Occipital lobe (tissue), 3 donors: ENCODE results near the gene CTNNA2. TPM values are rescaled to one million over a fixed set of nuclear protein-coding genes. Genes with fewer than 3 reads are reported as not detected.

Experiments used
- DNase-seq: peaks from one replicate; lab custom pipeline; 2025; lab: John Stamatoyannopoulos, UW
- small RNA-seq: library from RNA; depleted of rRNA; stranded (forward); fragments of <200 nt; gene quantifications from one replicate; pipeline ENCODE3, GENCODE V24; 2014
- total RNA-seq: library from RNA; depleted of rRNA; stranded (reverse); fragments of >200 nt; gene quantifications from one replicate; pipeline ENCODE4 v1.2.3, GENCODE V29; 2014

Gene CTNNA2
- total RNA-seq, 1 donor from 2014 or later: 261 TPM

- no peak for DNase-seq
Measured at GRCh38 chr2:80643598-80643997, 1130.7 kb downstream of the CTNNA2 start.

- DNase-seq: no peak
Measured at GRCh38 chr2:80651435-80651834, 1138.6 kb downstream of the CTNNA2 start.

GRCh38 chr2:80655265-80655664 is 1142.4 kb downstream of the CTNNA2 start:
- no peak for DNase-seq

- no peak for DNase-seq
Measured at GRCh38 chr2:80670763-80671162, 1157.9 kb downstream of the CTNNA2 start.

GRCh38 chr2:80687524-80687923 is 1174.7 kb downstream of the CTNNA2 start:
- DNase-seq: no peak

- no peak for DNase-seq
Measured at GRCh38 chr2:80689106-80689505, 1176.3 kb downstream of the CTNNA2 start.

Small RNAs within 50 kb of the gene (small RNA-seq; reads per million reads assigned to genes)
- gene MIR4264 (not detected), gene MIR8080 (not detected), gene RNU6-561P (not detected)
